Heart left ventricle (tissue), 16 donors: ENCODE results near the gene CCDC188. TPM values are rescaled to one million over a fixed set of nuclear protein-coding genes. Genes with fewer than 3 reads are reported as not detected.

Experiments used
- ATAC-seq, 4 donors: fragments of 200-7000 bp; cut with Tn5 transposase; one replicate each; pipeline ENCODE4 v1.9.1; 2020 to 2022; ENCODE audit warnings: moderate library complexity in 4 of 4, mild to moderate bottlenecking in 3 of 4, moderate number of reproducible peaks in 1 of 4
- DNase-seq, 5 donors: peaks; one replicate each; pipeline ENCODE4 v3.0.0-alpha.2; 2020
- H3K27ac ChIP-seq, 12 donors: fragments of 200-600 bp; sonication (generic) in 4 of 12; one replicate each; pipeline versions ENCODE4 v1.5.0 to v1.8.0; 2016 to 2022; ENCODE audit warnings: mild to moderate bottlenecking in 2 of 12
- H3K27me3 ChIP-seq, 9 donors: fragments of 200-600 bp; sonication (generic) in 2 of 9; one replicate each; pipeline versions ENCODE4 v1.5.1 to v1.8.0; 2016 to 2022; ENCODE audit warnings: mild to moderate bottlenecking in 3 of 9
- H3K36me3 ChIP-seq, 9 donors: fragments of 200-600 bp; sonication (generic) in 2 of 9; one replicate each; pipeline versions ENCODE4 v1.5.0 to v1.8.0; 2018 to 2022; ENCODE audit warnings: mild to moderate bottlenecking in 2 of 9
- H3K4me1 ChIP-seq, 12 donors: fragments of 200-600 bp; sonication (generic) in 4 of 12; one replicate each; pipeline versions ENCODE4 v1.5.0 to v1.8.0; 2016 to 2022; ENCODE audit warnings: mild to moderate bottlenecking in 3 of 12
- H3K4me3 ChIP-seq, 12 donors: fragments of 200-600 bp; sonication (generic) in 4 of 12; one replicate each; pipeline versions ENCODE4 v1.5.0 to v1.8.0; 2017 to 2022; ENCODE audit warnings: mild to moderate bottlenecking in 9 of 12, moderate library complexity in 4 of 12
- H3K9me3 ChIP-seq, 12 donors: fragments of 200-600 bp; sonication (generic) in 4 of 12; one replicate each; pipeline versions ENCODE4 v1.5.0 to v1.8.0; 2016 to 2022; ENCODE audit warnings: mild to moderate bottlenecking in 1 of 12
- POLR2A ChIP-seq, 2 donors: fragments of 450-650 bp; IDR thresholded peaks; one replicate each; pipeline ENCODE4 v1.6.1; 2017; ENCODE audit warnings: antibody characterized with exemption in 2 of 2, mild to moderate bottlenecking in 2 of 2, moderate library complexity in 2 of 2
- WGBS, 4 donors: extraction: QIAGEN DNeasy Blood & Tissue Kit in 2 of 4; methylation state at CpG; one replicate each; pipeline versions ENCODE4 v1.1.5 to v1.1.7; 2013 to 2018; 5-methylcytosine and 5-hydroxymethylcytosine counted together
- intact Hi-C, 10 donors: fragments of 100-400 bp; cut with DNase I; formaldehyde crosslinking; loops; one replicate each; pipeline versions ENCODE4 v1.11.1 to v1.14.2; 2022
- polyA plus RNA-seq, 2 donors: library from polyadenylated mRNA; stranded (reverse); fragments of 200-250 nt; gene quantifications; one replicate each; pipeline ENCODE4 v1.2.3, GENCODE V29; 2013
- total RNA-seq, 9 donors: library from RNA; depleted of rRNA in 2 of 9; stranded (reverse); fragments of >200 nt in 2 of 9; fragmentation: NEBNext Ultra II Directional in 3 of 9; extraction: Animal tissue kit (Norgen Biotek cat#: 25700) in 3 of 9; gene quantifications; one replicate each; pipeline versions ENCODE4 v1.1.0 to v1.2.4, GENCODE V29; 2016 to 2023
- TF ChIP-seq, protein P1 (sequence below), 12 donors: fragments of 200-600 bp; sonication (generic) in 4 of 12; IDR thresholded peaks; one replicate each; pipeline versions ENCODE4 v1.5.0 to v1.8.0; 2018 to 2022; ENCODE audit warnings: antibody characterized with exemption in 12 of 12, mild to moderate bottlenecking in 5 of 12
- donor health status: ischemic (EF 13 %, LVEDD 7.1; RV severe dilation, severe dysfunction).
- donor health status: healthy with polysubstance abuse.
- donor health status: DM: no; HTN: yes; CAD: no.
- donor health status: DM: no; HTN: no; CAD: no.
- donor health status: ischemic (EF 25% LVEDD 6.9; RV normal size, moderate dysfunction).
- donor health status: ischemic (EF 25% LVEDD 5.7; RV mildly dilated, moderate dysfunction).
- donor health status: healthy.
- donor health status: DM: yes; HTN: yes; CAD: no.
- donor health status: ischemic (EF 35%, LVEDD 5.7; RV mildly dilated, moderate dysfunction).
- donor health status: nonischemic (EF 11% LVEDD 7.7; RV severe dilation, severe dysfunction).
- donor health status: DM: yes; HTN: yes; CAD: no.
- donor health status: PGD.
- donor health status: ischemic (EF 29% LVEDD 5.4; RV normal size, mild dysfunction).
- donor health status: nonischemic (EF 23%, LVEDD 6.1; RV moderate dilation, normal function).

CCDC188 gene
- total and polyA plus RNA-seq, 11 donors = 0.17 to 1.0 (median 0.50) TPM; not detected in 4

DNA sequence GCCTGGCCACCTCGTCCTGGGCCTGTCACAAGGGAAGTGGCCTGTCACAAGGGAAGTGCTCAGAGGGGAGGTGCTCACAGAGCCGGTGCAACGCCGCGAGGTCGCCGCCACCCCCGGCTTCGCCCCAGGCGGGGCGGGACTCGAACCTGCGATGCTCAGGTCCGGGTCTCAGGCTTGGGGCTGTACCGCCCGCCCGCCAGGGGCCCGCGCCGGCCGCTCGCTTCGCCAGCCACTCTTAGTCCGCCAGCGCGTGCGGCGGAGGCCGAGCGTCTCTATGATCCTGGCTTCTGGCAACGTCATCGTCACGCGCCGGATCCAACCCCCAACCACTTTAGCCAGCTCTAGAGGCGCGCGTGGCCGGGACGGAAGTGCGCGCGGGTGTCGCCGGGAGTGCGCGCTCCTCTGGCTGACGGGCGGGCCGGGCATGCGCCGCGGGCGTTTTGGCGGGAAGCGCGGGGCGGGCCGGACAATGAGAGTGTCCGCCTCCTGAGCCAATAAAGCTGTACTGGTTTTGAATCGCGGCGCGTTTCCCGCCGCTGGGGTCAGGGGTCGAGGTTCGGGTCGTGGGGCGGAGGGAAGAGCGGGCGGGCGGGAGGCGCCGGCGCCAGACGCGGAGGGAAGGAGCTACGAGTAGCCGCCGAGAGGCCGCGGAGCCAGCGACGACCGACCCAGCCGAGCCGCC, 33.8 kb downstream of the CCDC188 start, which contains the start of gene TRMT2A:
TRMT2A (minus strand) TSS at position 276 of the 682 bp plus-strand sequence. CDS start 320 bp downstream, outside the sequence.
- DNase-seq = peak; percentile 98 to 99 (median 98)
- Histone ChIP-seq H3K9me3 (no peaks in the 10 kb centered on the region), H3K27ac (peak within 1 kb of the TSS; percentile 49 to 93 (median 86)), H3K27me3 (no peaks in the 10 kb centered on the region), H3K36me3 (peaks cover 0 to 70% (median 61%) of the 10 kb centered on the region in 9 donors), H3K4me1 (peaks cover 0 to 52% (median 30%) of the 10 kb centered on the region in 12 donors), H3K4me3 (peak within 1 kb of the TSS; percentile 61 to 99 (median 85))
- peak; percentile 92 to 95 (median 92) for ATAC-seq
- WGBS, 4 donors = 0 to 1% (median 0%) methylated on average over 18 to 88 of the region's 88 CpGs
- TF ChIP-seq, protein P1, sequence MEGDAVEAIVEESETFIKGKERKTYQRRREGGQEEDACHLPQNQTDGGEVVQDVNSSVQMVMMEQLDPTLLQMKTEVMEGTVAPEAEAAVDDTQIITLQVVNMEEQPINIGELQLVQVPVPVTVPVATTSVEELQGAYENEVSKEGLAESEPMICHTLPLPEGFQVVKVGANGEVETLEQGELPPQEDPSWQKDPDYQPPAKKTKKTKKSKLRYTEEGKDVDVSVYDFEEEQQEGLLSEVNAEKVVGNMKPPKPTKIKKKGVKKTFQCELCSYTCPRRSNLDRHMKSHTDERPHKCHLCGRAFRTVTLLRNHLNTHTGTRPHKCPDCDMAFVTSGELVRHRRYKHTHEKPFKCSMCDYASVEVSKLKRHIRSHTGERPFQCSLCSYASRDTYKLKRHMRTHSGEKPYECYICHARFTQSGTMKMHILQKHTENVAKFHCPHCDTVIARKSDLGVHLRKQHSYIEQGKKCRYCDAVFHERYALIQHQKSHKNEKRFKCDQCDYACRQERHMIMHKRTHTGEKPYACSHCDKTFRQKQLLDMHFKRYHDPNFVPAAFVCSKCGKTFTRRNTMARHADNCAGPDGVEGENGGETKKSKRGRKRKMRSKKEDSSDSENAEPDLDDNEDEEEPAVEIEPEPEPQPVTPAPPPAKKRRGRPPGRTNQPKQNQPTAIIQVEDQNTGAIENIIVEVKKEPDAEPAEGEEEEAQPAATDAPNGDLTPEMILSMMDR (IDR thresholded peaks at IDR 0.05) = peak in 6 of 12 donors; percentile 20 to 57 (median 41)
- TF ChIP-seq POLR2A (IDR thresholded peaks at IDR 0.05) = peak in 1 of 2 donors; percentile 74
- intact Hi-C loops = loop anchor here in 5 of 10 donors (1.0 to 10.0 kb wide), 4 partner anchors 35 to 92 kb away; partner anchors contain the start of genes DGCR8 (in 4 of the 5) and TANGO2 (in 2 of the 5)

DNA sequence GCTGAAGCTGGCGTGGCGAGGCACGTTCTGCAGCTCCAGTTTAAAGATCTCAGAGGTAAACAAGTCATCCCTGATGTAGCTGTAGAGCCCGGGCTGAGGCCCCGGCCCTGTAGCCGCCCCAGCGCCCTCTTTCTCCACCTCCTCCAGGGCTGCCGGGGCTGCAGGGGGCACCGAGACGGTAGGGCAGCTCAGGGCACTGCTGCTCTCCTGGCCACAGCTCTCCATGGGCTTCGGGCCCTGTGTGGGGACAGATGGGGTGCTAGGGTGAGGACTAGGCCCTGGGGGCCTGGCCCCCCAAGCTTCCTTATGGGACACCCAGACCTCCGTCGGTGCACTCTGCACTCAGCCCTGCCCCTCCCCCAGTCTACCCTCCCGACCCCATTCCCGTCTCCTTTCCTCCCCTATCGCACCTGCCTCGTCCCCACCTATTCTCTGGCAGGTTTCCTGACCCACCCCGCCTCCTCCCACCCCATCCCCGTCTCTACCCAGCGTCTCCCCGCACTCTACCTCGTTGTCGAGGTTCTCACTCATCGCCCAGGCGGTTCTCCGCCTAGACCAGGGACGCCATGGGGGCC, 34.4 kb downstream of the CCDC188 start:
- peak overlapping the region; percentile 61 to 99 (median 85) for H3K4me3 ChIP-seq
- intact Hi-C loops = loop anchor here in 5 of 10 donors (2.0 to 10.0 kb wide), 3 partner anchors 34 to 92 kb away; partner anchors contain the start of genes DGCR8 (in 3 of the 5) and TANGO2 (in 2 of the 5)
- H3K9me3 ChIP-seq = no peaks in the 10 kb centered on the region
- H3K4me1 ChIP-seq = peaks cover 0 to 59% (median 31%) of the 10 kb centered on the region in 12 donors
- no peaks in the 10 kb centered on the region for H3K27me3 ChIP-seq
- peaks cover 0 to 69% (median 61%) of the 10 kb centered on the region in 9 donors for H3K36me3 ChIP-seq
- TF ChIP-seq, protein P1 (IDR thresholded peaks at IDR 0.05) = no peak
- TF ChIP-seq POLR2A (IDR thresholded peaks at IDR 0.05) = no peak
- peak overlapping the region; percentile 9 to 93 (median 86) for H3K27ac ChIP-seq
- WGBS, 4 donors = 4 to 12% (median 11%) methylated on average over 17 to 27 of the region's 27 CpGs
- ATAC-seq = peak in 2 of 4 donors; percentile 1 to 6
- DNase-seq = peak in 1 of 5 donors; percentile 58

DNA sequence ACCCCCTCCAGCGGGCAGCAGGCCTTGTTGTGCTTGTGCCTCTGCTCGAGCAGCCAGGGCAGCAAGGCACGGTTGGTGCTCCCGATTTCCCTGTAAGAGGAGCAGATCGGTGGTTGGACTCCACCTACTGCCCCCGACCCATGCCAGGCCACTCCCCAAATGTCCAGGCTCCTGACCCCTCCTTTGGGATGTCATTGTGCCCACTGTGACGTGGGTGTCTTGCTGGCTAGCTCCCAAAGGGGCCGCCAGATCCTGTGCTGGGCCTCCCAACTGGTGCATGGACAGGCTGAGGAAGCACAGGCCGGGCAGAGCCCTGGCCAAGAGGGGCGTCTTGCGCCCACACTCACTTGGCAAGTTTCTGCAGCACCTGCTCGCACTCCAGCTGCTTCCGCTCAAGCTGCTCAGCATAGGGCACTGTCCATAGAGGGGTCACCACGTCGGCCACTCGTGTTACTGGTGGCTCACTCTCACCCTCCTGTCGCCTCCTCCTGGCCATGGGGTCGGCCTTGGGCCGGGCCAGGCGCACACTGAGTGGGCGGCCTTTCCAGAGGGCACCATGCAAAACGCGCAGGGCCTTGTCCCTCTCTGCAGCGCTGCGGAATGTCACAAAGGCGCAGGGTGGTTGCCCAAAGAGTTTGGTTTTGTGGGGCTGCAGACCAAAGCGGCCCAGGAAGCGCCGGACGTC, 35.0 kb downstream of the CCDC188 start, which contains the start of gene RANBP1:
RANBP1 (plus strand) TSS at position 414 of the 685 bp plus-strand sequence; CDS start at position 495, 81 bp downstream.
- WGBS, 4 donors = 68 to 75% (median 71%) methylated on average over 18 to 30 of the region's 30 CpGs
- intact Hi-C loops = loop anchor here in 5 of 10 donors (2.0 to 10.0 kb wide), 3 partner anchors 34 to 91 kb away; partner anchors contain the start of genes DGCR8 (in 3 of the 5) and TANGO2 (in 2 of the 5)

More for the DNA sequence above, 35.0 kb downstream of the CCDC188 start, which contains the start of gene RANBP1:
- Histone ChIP-seq H3K36me3 (peaks cover 0 to 68% (median 61%) of the 10 kb centered on the region in 9 donors), H3K4me1 (peaks cover 0 to 63% (median 31%) of the 10 kb centered on the region in 12 donors), H3K27ac (peak within 1 kb of the TSS; percentile 9 to 93 (median 86)), H3K4me3 (peak within 1 kb of the TSS; percentile 61 to 99 (median 85)), H3K27me3 (no peaks in the 10 kb centered on the region), H3K9me3 (no peaks in the 10 kb centered on the region)
- TF ChIP-seq, protein P1 (IDR thresholded peaks at IDR 0.05) = no peak
- no peak for TF ChIP-seq POLR2A (IDR thresholded peaks at IDR 0.05)
- DNase-seq (peak in 2 of 5 donors; percentile 25 to 65), ATAC-seq (no peak)
